Measurements from ENCODE around the gene SNX30.
A peak's percentile ranks its signal among the peaks of the same experiment; 100 is the strongest.
"Not testable (repeated sequence)": the region's sequence is repeated elsewhere in the genome, so short reads cannot be mapped to it uniquely, and the experiment has no call there.

Gene SNX30

GRCh38 chr9:112750016-112750763 lies at the start of gene SNX30:
Gene SNX30 (plus strand): TSS chr9:112750760. CDS start chr9:112751002, 242 bp downstream.
- peak; percentile 34 to 66 for DNase-seq (ENCODE audit: extremely low read depth in 1 of 2, low read depth in 1 of 2)

- no peak for DNase-seq (ENCODE audit: extremely low read depth in 1 of 2, low read depth in 1 of 2)
Observed at GRCh38 chr9:112703304-112703703, 47.3 kb upstream of the SNX30 start.

GRCh38 chr9:112705768-112706427 lies 44.7 kb upstream of the SNX30 start:
- DNase-seq (ENCODE audit: extremely low read depth in 1 of 2, low read depth in 1 of 2), result no peak

- DNase-seq (ENCODE audit: extremely low read depth in 1 of 2, low read depth in 1 of 2), result no peak
Observed at GRCh38 chr9:112711050-112711689, 39.4 kb upstream of the SNX30 start.

GRCh38 chr9:112712678-112713077 lies 37.9 kb upstream of the SNX30 start:
- DNase-seq (ENCODE audit: extremely low read depth in 1 of 2, low read depth in 1 of 2), result no peak

- peak; percentile 93 to 95 for DNase-seq (ENCODE audit: extremely low read depth in 1 of 2, low read depth in 1 of 2)
Observed at GRCh38 chr9:112717661-112718331, 32.8 kb upstream of the SNX30 start, which contains the start of gene INIP. Gene INIP (minus strand): TSS chr9:112718117. CDS start chr9:112716485, 1,632 bp downstream.

GRCh38 chr9:112719241-112719691 lies 31.3 kb upstream of the SNX30 start:
- DNase-seq (ENCODE audit: extremely low read depth in 1 of 2, low read depth in 1 of 2), result no peak

- DNase-seq (ENCODE audit: extremely low read depth in 1 of 2, low read depth in 1 of 2), result no peak
Observed at GRCh38 chr9:112719696-112720095, 30.9 kb upstream of the SNX30 start.

GRCh38 chr9:112720113-112720780 lies 30.3 kb upstream of the SNX30 start:
- no peak for DNase-seq (ENCODE audit: extremely low read depth in 1 of 2, low read depth in 1 of 2)

- DNase-seq (ENCODE audit: extremely low read depth in 1 of 2, low read depth in 1 of 2), result not testable (repeated sequence)
Observed at GRCh38 chr9:112722749-112723148, 27.8 kb upstream of the SNX30 start.

GRCh38 chr9:112725961-112726360 lies 24.6 kb upstream of the SNX30 start:
- no peak for DNase-seq (ENCODE audit: extremely low read depth in 1 of 2, low read depth in 1 of 2)

- no peak for DNase-seq (ENCODE audit: extremely low read depth in 1 of 2, low read depth in 1 of 2)
Observed at GRCh38 chr9:112726428-112726827, 24.1 kb upstream of the SNX30 start.

- no peak for DNase-seq (ENCODE audit: extremely low read depth in 1 of 2, low read depth in 1 of 2)
Observed at GRCh38 chr9:112728401-112728800, 22.2 kb upstream of the SNX30 start.

- no peak for DNase-seq (ENCODE audit: extremely low read depth in 1 of 2, low read depth in 1 of 2)
Observed at GRCh38 chr9:112731971-112732370, 18.6 kb upstream of the SNX30 start.

- no peak for DNase-seq (ENCODE audit: extremely low read depth in 1 of 2, low read depth in 1 of 2)
Observed at GRCh38 chr9:112734892-112735291, 15.7 kb upstream of the SNX30 start.

- DNase-seq (ENCODE audit: extremely low read depth in 1 of 2, low read depth in 1 of 2), result no peak
Observed at GRCh38 chr9:112743216-112743836, 7.2 kb upstream of the SNX30 start.

GRCh38 chr9:112744177-112744576 lies 6.4 kb upstream of the SNX30 start:
- DNase-seq (ENCODE audit: extremely low read depth in 1 of 2, low read depth in 1 of 2), result no peak

- no peak for DNase-seq (ENCODE audit: extremely low read depth in 1 of 2, low read depth in 1 of 2)
Observed at GRCh38 chr9:112747094-112747493, 3.5 kb upstream of the SNX30 start.

GRCh38 chr9:112750764-112751055 lies 150 bp downstream of the SNX30 start:
- DNase-seq (ENCODE audit: extremely low read depth in 1 of 2, low read depth in 1 of 2), result no peak

- peak in 1 of 2 donors; percentile 18 for DNase-seq (ENCODE audit: extremely low read depth in 1 of 2, low read depth in 1 of 2)
Observed at GRCh38 chr9:112751056-112751795, 666 bp downstream of the SNX30 start.
